CD8-positive, alpha-beta memory T cell (primary cell): ENCODE data around the gene CBFA2T3. TPM values are rescaled to one million over a fixed set of nuclear protein-coding genes. Genes with fewer than 3 reads are reported as not detected.
"Not testable (repeated sequence)": the region's sequence is repeated elsewhere in the genome, so short reads cannot be mapped to it uniquely, and the experiment has no call there.

Source experiments
- CTCF ChIA-PET: fragments of 350-600 bp; sonication (Branson Sonifier 250); formaldehyde crosslinking; loops from one replicate; lab custom pipeline; 2021; ENCODE audit warnings: antibody characterized with exemption; lab: Charles Lee
- POLR2A ChIA-PET: fragments of 350-600 bp; sonication (Branson Sonifier 250); formaldehyde crosslinking; loops from one replicate; lab custom pipeline; 2021; ENCODE audit warnings: antibody characterized with exemption; lab: Charles Lee
- DNase-seq, 5 donors: peaks; one replicate each; pipeline versions ENCODE4 v3.0.0 to v3.0.0-alpha.2; 2020 to 2022; ENCODE audit warnings: mixed read lengths in 1 of 5
- H3K27ac ChIP-seq: one replicate; pipeline ENCODE4 v1.7.0; 2013; ENCODE audit warnings: low read depth, mild to moderate bottlenecking, low read length, moderate library complexity
- H3K27me3 ChIP-seq: 2 replicates; pipeline ENCODE4 v1.7.0; 2013; ENCODE audit warnings: low read length, mild to moderate bottlenecking; ENCODE audit not compliant: insufficient read depth, poor library complexity, severe bottlenecking
- H3K36me3 ChIP-seq: 2 replicates; pipeline ENCODE4 v1.7.0; 2013; ENCODE audit warnings: mild to moderate bottlenecking, low read length, moderate library complexity; ENCODE audit not compliant: insufficient read depth
- H3K4me1 ChIP-seq: 2 replicates; pipeline ENCODE4 v1.7.0; 2013; ENCODE audit warnings: mild to moderate bottlenecking, low read length, moderate library complexity; ENCODE audit not compliant: insufficient read depth
- H3K4me3 ChIP-seq: 2 replicates; pipeline ENCODE4 v1.7.0; 2013; ENCODE audit warnings: mild to moderate bottlenecking, low read length
- H3K9me3 ChIP-seq: 2 replicates; pipeline ENCODE4 v1.7.0; 2013; ENCODE audit warnings: mild to moderate bottlenecking, low read length
- H3K27ac Mint-ChIP-seq, 8 donors: one replicate each; pipeline ENCODE4 v1.8.0; 2020 to 2021; ENCODE audit warnings: mixed read lengths in 8 of 8, mild to moderate bottlenecking in 6 of 8, inconsistent platforms in 3 of 8, moderate library complexity in 3 of 8
- H3K27me3 Mint-ChIP-seq, 2 donors: one replicate each; pipeline ENCODE4 v1.8.0; 2020 to 2021; ENCODE audit warnings: mixed read lengths in 2 of 2, mild to moderate bottlenecking in 1 of 2, moderate library complexity in 1 of 2
- H3K36me3 Mint-ChIP-seq, 3 donors: one replicate each; pipeline ENCODE4 v1.8.0; 2020 to 2021; ENCODE audit warnings: mixed read lengths in 3 of 3, inconsistent platforms in 1 of 3, mild to moderate bottlenecking in 1 of 3
- H3K4me1 Mint-ChIP-seq, 3 donors: one replicate each; pipeline ENCODE4 v1.8.0; 2020 to 2021; ENCODE audit warnings: mixed read lengths in 3 of 3, inconsistent platforms in 1 of 3, mild to moderate bottlenecking in 1 of 3
- H3K4me3 Mint-ChIP-seq, 7 donors: one replicate each; pipeline ENCODE4 v1.8.0; 2020 to 2021; ENCODE audit warnings: mixed read lengths in 7 of 7, mild to moderate bottlenecking in 6 of 7, moderate library complexity in 4 of 7, inconsistent platforms in 2 of 7
- H3K9me3 Mint-ChIP-seq, 5 donors: one replicate each; pipeline ENCODE4 v1.8.0; 2020 to 2022; ENCODE audit warnings: mixed read lengths in 5 of 5, mild to moderate bottlenecking in 3 of 5, moderate library complexity in 2 of 5, inconsistent platforms in 1 of 5
- polyA plus RNA-seq: library from polyadenylated mRNA; unstranded; fragments of 300-500 nt; fragmentation: Illumina TruSeq; gene quantifications from one replicate; pipeline ENCODE4 v1.2.3, GENCODE V29; 2021
- total RNA-seq, 2 experiments: library from RNA; stranded (reverse); gene quantifications; one replicate each; pipeline ENCODE4 v1.2.3, GENCODE V29; 2021

Gene CBFA2T3
- total and polyA plus RNA-seq, 3 experiments from 2014 or later: 0.22 TPM; not detected in 2

GRCh38 chr16:89002851-89003830, 26.1 kb upstream of the CBFA2T3 start:
- H3K9me3 Mint-ChIP-seq: peaks cover 0 to 7% (median 2%) of the 10 kb centered on the region in 5 donors
- no peaks in the 10 kb centered on the region for H3K36me3 Mint-ChIP-seq
- H3K27ac Mint-ChIP-seq: peak overlapping the region in 1 of 8 donors; percentile 85
- CTCF ChIA-PET: no interaction called here
- H3K27me3 ChIP-seq: no peaks in the 10 kb centered on the region
- H3K4me3 ChIP-seq: no peak overlapping the region
- no peak for DNase-seq
- peak overlapping the region in 1 of 7 donors; percentile 48 for H3K4me3 Mint-ChIP-seq
- H3K9me3 ChIP-seq: no peaks in the 10 kb centered on the region
- H3K4me1 Mint-ChIP-seq: peaks cover 4 to 19% (median 10%) of the 10 kb centered on the region in 3 donors
- POLR2A ChIA-PET: no interaction called here
- H3K27ac ChIP-seq: peak overlapping the region; percentile 64
- no peaks in the 10 kb centered on the region for H3K4me1 ChIP-seq
- H3K27me3 Mint-ChIP-seq: peaks cover 19 to 40% of the 10 kb centered on the region in 2 donors
- no peaks in the 10 kb centered on the region for H3K36me3 ChIP-seq

DNA sequence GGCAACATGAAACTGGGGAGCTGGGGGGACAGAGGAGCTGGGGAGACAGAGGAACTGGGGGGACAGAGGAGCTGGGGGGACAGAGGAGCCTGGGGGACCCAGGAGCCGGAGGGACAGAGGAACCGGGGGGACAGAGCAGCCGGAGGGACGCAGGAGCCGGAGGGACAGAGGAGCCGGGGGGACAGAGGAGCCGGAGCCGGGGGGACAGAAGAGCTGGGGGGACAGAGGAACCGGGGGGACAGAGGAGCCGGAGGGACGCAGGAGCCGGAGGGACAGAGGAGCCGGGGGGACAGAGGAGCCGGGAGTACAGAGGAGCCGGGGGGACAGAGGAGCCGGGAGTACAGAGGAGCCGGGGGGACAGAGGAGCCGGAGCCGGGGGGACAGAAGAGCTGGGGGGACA, 25.1 kb upstream of the CBFA2T3 start:
- H3K9me3 ChIP-seq, H3K4me3 Mint-ChIP-seq, H3K36me3 ChIP-seq, CTCF ChIA-PET, H3K27ac ChIP-seq, H3K4me3 ChIP-seq, DNase-seq, POLR2A ChIA-PET, H3K27ac Mint-ChIP-seq, H3K27me3 ChIP-seq, H3K9me3 Mint-ChIP-seq, H3K36me3 Mint-ChIP-seq, H3K4me1 ChIP-seq: not testable (repeated sequence)
- Mint-ChIP-seq H3K27me3 (peaks cover 18 to 40% of the 10 kb centered on the region in 2 donors), H3K4me1 (peaks cover 4 to 19% (median 10%) of the 10 kb centered on the region in 3 donors)

DNA sequence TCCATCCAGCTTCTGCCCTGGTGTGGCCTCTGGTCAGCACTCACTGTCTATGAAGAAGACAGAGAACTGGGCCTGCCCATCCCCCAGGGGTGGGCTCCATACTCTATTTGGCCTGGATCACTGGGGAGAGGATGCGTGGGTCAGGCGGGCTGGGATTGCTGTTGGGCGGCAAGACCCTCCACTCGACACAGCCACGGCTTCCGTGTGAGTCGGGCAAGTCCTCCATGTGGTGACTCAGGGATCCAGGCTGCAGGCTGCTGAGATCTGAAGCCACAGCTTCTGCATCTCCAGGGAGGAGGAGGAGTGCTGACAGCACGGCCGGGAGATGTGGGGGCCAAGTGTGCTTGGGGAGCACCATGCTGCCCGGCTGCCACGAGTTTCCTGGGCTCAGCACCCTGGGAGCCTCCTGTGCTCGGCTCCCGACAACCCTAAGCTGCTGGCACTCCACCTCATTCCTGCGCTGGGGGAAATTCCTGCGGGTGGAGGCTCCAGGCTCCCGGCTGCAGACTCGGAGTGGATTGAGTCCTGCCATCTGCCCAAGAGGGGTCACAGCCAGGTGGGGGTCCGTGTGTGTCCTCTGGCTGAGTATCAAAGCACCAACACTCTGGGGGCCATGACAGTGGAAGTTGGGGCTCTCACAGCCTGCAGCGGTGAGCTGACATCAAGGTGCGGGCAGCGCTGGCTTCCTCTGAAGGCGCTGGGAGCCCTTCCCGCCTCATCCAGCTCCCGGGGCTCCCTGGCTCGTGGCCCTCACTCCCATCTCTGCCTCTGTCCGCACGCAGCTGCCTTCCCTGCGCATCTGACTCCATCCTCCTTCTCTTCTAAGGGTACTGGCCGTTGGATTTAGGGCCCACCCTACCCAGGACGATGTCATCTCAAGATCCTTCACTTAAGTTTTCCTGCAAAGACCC, 24.4 kb upstream of the CBFA2T3 start:
- H3K27ac Mint-ChIP-seq: peak overlapping the region in 1 of 8 donors; percentile 52
- no peak for DNase-seq
- H3K4me3 ChIP-seq: no peak overlapping the region
- peaks cover 3 to 9% (median 7%) of the 10 kb centered on the region in 5 donors for H3K9me3 Mint-ChIP-seq
- peaks cover 4 to 19% (median 10%) of the 10 kb centered on the region in 3 donors for H3K4me1 Mint-ChIP-seq
- H3K27me3 Mint-ChIP-seq: peaks cover 19 to 40% of the 10 kb centered on the region in 2 donors
- no peaks in the 10 kb centered on the region for H3K27me3 ChIP-seq
- peaks cover 5% of the 10 kb centered on the region for H3K9me3 ChIP-seq
- H3K27ac ChIP-seq: no peak overlapping the region
- H3K36me3 Mint-ChIP-seq: peaks cover 0 to 2% (median 0%) of the 10 kb centered on the region in 3 donors
- H3K4me3 Mint-ChIP-seq: peak overlapping the region in 1 of 7 donors; percentile 27
- H3K4me1 ChIP-seq: no peaks in the 10 kb centered on the region
- H3K36me3 ChIP-seq: no peaks in the 10 kb centered on the region
- ChIA-PET CTCF (no interaction called here), POLR2A (no interaction called here)

GRCh38 chr16:89000207-89000959, 23.4 kb upstream of the CBFA2T3 start:
- no peaks in the 10 kb centered on the region for H3K36me3 ChIP-seq
- DNase-seq: no peak
- H3K4me1 ChIP-seq: no peaks in the 10 kb centered on the region
- no peak overlapping the region for H3K4me3 ChIP-seq
- Mint-ChIP-seq H3K9me3 (peaks cover 3 to 9% (median 7%) of the 10 kb centered on the region in 5 donors), H3K27me3 (peaks cover 19 to 40% of the 10 kb centered on the region in 2 donors), H3K4me3 (peak overlapping the region in 5 of 7 donors; percentile 21 to 76 (median 71)), H3K36me3 (peaks cover 0 to 2% (median 0%) of the 10 kb centered on the region in 3 donors), H3K4me1 (peaks cover 4 to 19% (median 10%) of the 10 kb centered on the region in 3 donors), H3K27ac (peak overlapping the region in 2 of 8 donors; percentile 39 to 70)
- peak overlapping the region; percentile 33 for H3K27ac ChIP-seq
- peaks cover 5% of the 10 kb centered on the region for H3K9me3 ChIP-seq
- no peaks in the 10 kb centered on the region for H3K27me3 ChIP-seq
- CTCF ChIA-PET: no interaction called here
- POLR2A ChIA-PET: no interaction called here

GRCh38 chr16:88999457-89000206, 22.6 kb upstream of the CBFA2T3 start:
- H3K27ac Mint-ChIP-seq: peak overlapping the region in 6 of 8 donors; percentile 10 to 70 (median 34)
- peaks cover 4 to 19% (median 10%) of the 10 kb centered on the region in 3 donors for H3K4me1 Mint-ChIP-seq
- no peaks in the 10 kb centered on the region for H3K27me3 ChIP-seq
- peaks cover 3 to 9% (median 7%) of the 10 kb centered on the region in 5 donors for H3K9me3 Mint-ChIP-seq
- ChIA-PET POLR2A (no interaction called here), CTCF (no interaction called here)
- peaks cover 5% of the 10 kb centered on the region for H3K9me3 ChIP-seq
- peak overlapping the region; percentile 33 for H3K27ac ChIP-seq
- H3K4me3 ChIP-seq: no peak overlapping the region
- H3K36me3 Mint-ChIP-seq: peaks cover 0 to 2% (median 0%) of the 10 kb centered on the region in 3 donors
- peak in 2 of 5 donors; percentile 13 to 33 for DNase-seq
- peaks cover 23 to 42% of the 10 kb centered on the region in 2 donors for H3K27me3 Mint-ChIP-seq
- no peaks in the 10 kb centered on the region for H3K4me1 ChIP-seq
- peak overlapping the region in 6 of 7 donors; percentile 21 to 76 (median 71) for H3K4me3 Mint-ChIP-seq
- H3K36me3 ChIP-seq: no peaks in the 10 kb centered on the region

DNA sequence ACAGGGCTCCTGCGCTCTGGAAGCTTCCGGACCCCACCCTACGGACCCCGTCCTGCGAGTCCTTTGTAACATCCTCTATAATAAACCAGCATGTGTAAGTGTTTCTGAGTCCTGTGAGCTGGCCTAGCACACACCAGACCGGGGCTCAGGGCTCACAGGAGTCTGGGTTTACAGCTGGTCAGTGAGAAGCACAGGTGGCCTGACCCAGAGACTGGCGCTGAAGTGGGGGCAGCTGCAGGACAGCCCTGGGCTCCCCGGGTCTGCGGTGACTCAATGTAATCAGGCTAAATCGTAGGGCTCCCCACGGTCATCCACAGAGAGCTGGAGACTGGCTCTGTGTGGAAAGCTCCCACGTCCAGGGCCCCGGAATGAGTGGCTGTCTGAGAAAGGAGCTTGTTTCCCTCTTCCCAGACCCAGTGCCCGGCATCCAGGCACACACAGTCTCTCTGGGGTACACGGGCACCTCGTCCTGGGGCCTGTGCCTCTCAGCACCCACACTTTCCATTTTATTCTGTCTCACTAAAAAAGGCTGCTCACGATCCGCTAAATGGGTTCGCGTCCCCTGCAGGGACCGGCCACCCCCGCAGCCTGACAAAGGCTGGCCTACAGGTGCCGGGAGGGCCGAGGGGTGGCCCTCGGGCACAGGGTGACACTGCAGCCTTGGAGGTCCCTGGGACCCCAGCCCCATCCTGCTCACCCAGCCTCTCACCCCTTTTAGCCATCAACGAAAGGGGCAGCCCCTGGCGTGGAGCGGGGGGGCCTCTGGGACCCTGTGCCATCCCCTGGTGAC, 18.9 kb upstream of the CBFA2T3 start:
- Histone ChIP-seq H3K27ac (no peak overlapping the region), H3K27me3 (no peaks in the 10 kb centered on the region), H3K4me1 (peaks cover 10% of the 10 kb centered on the region), H3K4me3 (no peak overlapping the region), H3K9me3 (peaks cover 5% of the 10 kb centered on the region), H3K36me3 (no peaks in the 10 kb centered on the region)
- Mint-ChIP-seq H3K9me3 (peaks cover 3 to 9% (median 7%) of the 10 kb centered on the region in 5 donors), H3K4me3 (no peak overlapping the region), H3K4me1 (peaks cover 4 to 10% (median 10%) of the 10 kb centered on the region in 3 donors), H3K36me3 (peaks cover 0 to 2% (median 0%) of the 10 kb centered on the region in 3 donors), H3K27ac (no peak overlapping the region), H3K27me3 (peaks cover 15 to 31% of the 10 kb centered on the region in 2 donors)
- CTCF ChIA-PET: no interaction called here
- DNase-seq: no peak
- POLR2A ChIA-PET: no interaction called here
